GM18909 (cell line): ENCODE measurements around the gene CCL7.
"Not testable (repeated sequence)": the region's sequence is repeated elsewhere in the genome, so short reads cannot be mapped to it uniquely, and the experiment has no call there.

Experiments
- ATAC-seq: cut with Tn5 transposase; IDR thresholded peaks from one replicate; pipeline ENCODE4 v1.9.1; 2021; ENCODE audit warnings: mild to moderate bottlenecking; ENCODE audit not compliant: unreplicated experiment, poor library complexity

Gene CCL7

DNA sequence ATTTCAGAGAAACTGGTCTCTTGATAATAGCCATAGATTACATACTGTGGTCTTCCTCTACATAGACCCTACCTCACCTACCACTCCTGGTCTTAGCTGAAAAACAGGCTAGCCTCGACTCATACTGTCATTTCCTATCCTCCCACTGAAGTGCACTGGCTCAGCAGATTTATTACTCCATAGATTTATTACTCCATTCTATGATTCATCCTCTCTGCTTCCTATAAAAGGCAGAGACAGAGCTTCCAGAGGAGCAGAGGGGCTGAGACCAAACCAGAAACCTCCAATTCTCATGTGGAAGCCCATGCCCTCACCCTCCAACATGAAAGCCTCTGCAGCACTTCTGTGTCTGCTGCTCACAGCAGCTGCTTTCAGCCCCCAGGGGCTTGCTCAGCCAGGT is at the start of gene CCL7:
Gene CCL7 (plus strand): TSS at position 253 of the 400 bp plus-strand sequence. CDS start 70 bp downstream, at position 323.
- ATAC-seq, result no peak

- ATAC-seq, result no peak
Measured at GRCh38 chr17:34220752-34221395, 49.1 kb upstream of the CCL7 start.

GRCh38 chr17:34221411-34221810 is 48.6 kb upstream of the CCL7 start:
- ATAC-seq, result no peak

DNA sequence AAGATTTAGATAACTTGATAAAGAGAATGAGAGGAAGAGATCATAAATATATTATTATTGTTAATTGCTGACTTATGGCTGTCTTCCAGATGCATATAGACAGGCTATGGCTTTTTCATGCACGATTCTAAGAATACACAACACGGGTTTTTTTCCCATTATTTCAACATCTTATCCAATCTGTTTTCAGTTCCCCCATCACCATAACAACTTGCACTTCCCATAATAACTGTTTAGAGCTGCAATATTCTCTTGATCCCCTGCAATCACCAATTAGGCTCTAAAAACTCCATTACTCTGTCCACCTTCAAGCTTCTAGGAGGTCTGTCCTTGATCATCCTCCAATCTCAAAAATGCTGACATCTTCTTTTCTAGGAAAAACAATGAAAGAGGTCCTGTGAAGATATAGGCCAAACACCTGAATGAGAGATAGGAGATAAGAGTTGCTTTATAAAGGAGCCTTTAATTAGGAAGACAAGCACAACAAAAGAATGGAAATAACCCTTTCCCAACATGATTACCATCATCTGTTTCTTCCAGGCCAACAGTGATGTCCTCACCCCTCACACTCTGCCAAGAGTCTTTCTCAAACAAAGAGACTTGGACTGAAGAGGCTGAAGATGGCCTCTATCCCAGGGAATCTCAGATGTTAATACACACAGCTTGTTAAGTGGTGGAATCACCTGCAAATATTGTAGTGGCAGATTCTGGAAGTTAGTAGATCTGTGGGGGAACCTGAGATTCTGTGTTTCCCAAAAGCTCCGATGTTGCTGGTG is 47.1 kb upstream of the CCL7 start:
- no peak for ATAC-seq

DNA sequence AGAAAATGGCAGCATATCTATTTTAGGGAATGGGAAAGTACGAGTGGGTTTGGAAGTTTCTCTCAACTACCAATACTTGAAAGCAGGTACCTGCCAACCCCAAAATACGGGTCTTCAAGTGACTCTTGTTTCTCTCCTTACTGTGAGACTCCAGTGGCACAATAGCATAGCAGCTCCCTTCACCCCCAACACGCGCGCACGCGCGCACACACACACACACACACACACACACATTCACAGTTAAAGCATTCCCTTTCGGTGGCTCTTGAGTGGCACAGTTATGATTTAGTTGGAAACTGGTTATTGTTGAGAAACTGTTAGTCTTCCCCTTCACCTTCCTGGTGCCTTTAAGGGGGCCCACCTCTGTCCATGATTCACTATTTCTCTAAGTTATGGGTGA is 45.0 kb upstream of the CCL7 start:
- no peak for ATAC-seq

DNA sequence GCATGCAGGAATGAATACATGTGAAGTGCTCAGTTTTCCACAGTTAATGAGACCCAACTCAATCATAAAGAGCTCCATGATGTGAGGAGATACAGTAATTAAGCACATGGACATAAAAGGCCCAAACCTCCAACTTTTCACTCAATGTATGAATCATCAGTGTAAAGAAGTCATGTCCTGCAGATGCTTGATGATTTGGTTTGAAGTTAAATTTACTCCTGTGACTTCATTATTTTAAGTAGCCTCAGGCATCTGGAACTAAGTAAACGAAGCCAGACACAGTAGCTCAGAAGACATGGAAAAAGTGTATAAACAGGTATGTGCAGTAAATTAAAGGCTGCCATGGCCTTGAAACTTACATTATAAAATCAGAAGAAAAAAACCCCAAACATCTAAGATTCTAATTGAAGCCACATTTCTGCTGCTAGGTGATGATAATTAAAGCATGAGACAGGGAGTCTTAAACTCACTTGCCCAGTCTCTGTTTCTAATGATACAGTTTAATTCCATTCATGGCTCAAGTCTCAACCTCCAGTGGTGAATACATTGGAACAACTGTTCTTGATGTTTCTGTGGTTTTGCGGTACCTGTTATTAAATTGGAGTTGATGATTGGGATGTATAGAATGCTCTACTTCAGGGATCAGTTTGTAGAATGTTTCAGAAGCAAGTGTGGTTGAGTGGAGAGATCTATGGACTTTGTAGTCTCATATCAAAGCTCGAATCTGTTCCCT is 43.8 kb upstream of the CCL7 start:
- ATAC-seq, result no peak

DNA sequence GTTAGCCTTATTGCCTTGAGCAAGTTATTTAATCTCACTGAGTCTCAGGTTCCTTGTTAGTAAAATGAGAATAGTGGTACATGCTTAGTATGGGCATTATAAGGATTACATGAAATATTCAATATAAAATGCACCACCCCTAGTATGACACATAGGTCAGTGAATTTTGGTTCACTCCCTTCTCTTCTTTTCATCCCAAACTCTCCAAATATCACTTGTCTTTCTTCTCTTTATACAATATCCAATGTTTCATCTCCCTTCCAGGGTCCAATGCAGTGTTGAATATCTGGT is 43.3 kb upstream of the CCL7 start:
- ATAC-seq, result no peak

- ATAC-seq, result not testable (repeated sequence)
Measured at GRCh38 chr17:34227293-34227692, 42.7 kb upstream of the CCL7 start.

DNA sequence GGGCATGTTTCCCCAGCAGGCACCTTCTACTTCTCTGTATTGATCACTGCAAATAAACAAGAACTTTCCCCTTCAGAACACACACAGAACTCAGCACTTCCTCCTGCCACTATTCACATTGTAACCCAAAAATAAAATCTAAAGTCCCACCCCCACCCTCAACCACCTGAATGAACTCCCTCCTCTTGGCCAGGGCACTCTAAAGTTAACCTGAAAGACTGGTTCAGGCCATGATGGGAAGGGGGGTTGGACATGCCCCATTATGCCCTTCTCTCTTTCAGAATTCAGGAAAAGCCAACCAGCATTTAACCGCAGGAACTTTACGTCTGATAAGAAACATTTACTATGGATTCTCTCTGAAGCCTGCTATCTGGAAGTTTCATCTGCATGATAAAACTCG is 42.3 kb upstream of the CCL7 start:
- no peak for ATAC-seq

- ATAC-seq, result no peak
Measured at GRCh38 chr17:34228781-34229180, 41.2 kb upstream of the CCL7 start.

- ATAC-seq, result no peak
Measured at GRCh38 chr17:34230342-34230741, 39.7 kb upstream of the CCL7 start.

DNA sequence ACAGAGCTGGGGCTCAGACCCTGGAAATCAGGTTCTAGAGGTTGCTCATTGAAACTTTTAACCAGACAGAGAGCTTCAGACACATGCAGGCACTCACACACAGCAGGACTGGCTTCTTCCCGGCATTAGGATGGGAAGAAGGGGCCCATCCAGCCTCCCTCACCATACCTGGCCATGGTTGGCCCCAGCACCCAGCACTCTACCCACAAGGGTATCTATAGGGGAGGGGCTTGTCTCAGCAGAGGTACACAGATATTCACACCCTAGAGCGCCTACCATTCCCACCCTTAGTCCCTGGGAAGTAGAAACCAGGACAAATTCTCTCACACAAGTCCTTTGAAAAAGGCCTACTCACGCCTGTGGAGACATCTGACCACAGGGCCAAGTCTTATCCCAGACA is 35.4 kb upstream of the CCL7 start:
- no peak for ATAC-seq

GRCh38 chr17:34235389-34236028 is 34.5 kb upstream of the CCL7 start:
- ATAC-seq, result no peak

GRCh38 chr17:34236281-34236892 is 33.6 kb upstream of the CCL7 start:
- ATAC-seq, result no peak

- ATAC-seq, result no peak
Measured at GRCh38 chr17:34237458-34237857, 32.6 kb upstream of the CCL7 start.

- no peak for ATAC-seq
Measured at GRCh38 chr17:34241062-34241461, 29.0 kb upstream of the CCL7 start.

- ATAC-seq, result no peak
Measured at GRCh38 chr17:34242587-34243363, 27.2 kb upstream of the CCL7 start.

GRCh38 chr17:34243364-34244320 is 26.4 kb upstream of the CCL7 start:
- ATAC-seq, result no peak
